Measurements from ENCODE around the gene MDN1.

Gene MDN1

GRCh38 chr6:89716532-89716931 lies 103.1 kb downstream of the MDN1 start:
- H3K36me3 ChIP-seq (ENCODE audit: insufficient read depth, insufficient read length, low read length): peaks cover 78% of the 10 kb centered on the region
- no peak overlapping the region for H3K9ac ChIP-seq (ENCODE audit: insufficient read length, low read depth)
- no peak for DNase-seq (ENCODE audit: low read depth, low spot score)
- H3K4me1 ChIP-seq (ENCODE audit: insufficient read depth, insufficient read length): no peaks in the 10 kb centered on the region
- no peaks in the 10 kb centered on the region for H3K27me3 ChIP-seq (ENCODE audit: insufficient read depth, insufficient read length)
- no peaks in the 10 kb centered on the region for H3K9me3 ChIP-seq (ENCODE audit: insufficient read depth, low read length)
- no peak overlapping the region for H3K4me3 ChIP-seq (ENCODE audit: insufficient read length, low read depth)
- TF ChIP-seq ZNF274 (IDR thresholded peaks at IDR 0.05; ENCODE audit: low read depth, low read length) (no peak), YY1 (IDR thresholded peaks at IDR 0.05; ENCODE audit: insufficient read depth, insufficient read length) (no peak), SUZ12 (IDR thresholded peaks at IDR 0.05; ENCODE audit: extremely low read depth, insufficient read depth, insufficient read length) (no peak)

- Histone ChIP-seq H3K9ac (ENCODE audit: insufficient read length, low read depth) (no peak overlapping the region), H3K9me3 (ENCODE audit: insufficient read depth, low read length) (no peaks in the 10 kb centered on the region), H3K27me3 (ENCODE audit: insufficient read depth, insufficient read length) (no peaks in the 10 kb centered on the region), H3K36me3 (ENCODE audit: insufficient read depth, insufficient read length, low read length) (peaks cover 89% of the 10 kb centered on the region), H3K4me1 (ENCODE audit: insufficient read depth, insufficient read length) (no peaks in the 10 kb centered on the region), H3K4me3 (ENCODE audit: insufficient read length, low read depth) (no peak overlapping the region)
- DNase-seq (ENCODE audit: low read depth, low spot score): no peak
- TF ChIP-seq SUZ12 (IDR thresholded peaks at IDR 0.05; ENCODE audit: extremely low read depth, insufficient read depth, insufficient read length) (no peak), ZNF274 (IDR thresholded peaks at IDR 0.05; ENCODE audit: low read depth, low read length) (no peak), YY1 (IDR thresholded peaks at IDR 0.05; ENCODE audit: insufficient read depth, insufficient read length) (no peak)
Measured at GRCh38 chr6:89711801-89712200, 107.8 kb downstream of the MDN1 start.

- Histone ChIP-seq H3K9me3 (ENCODE audit: insufficient read depth, low read length) (no peaks in the 10 kb centered on the region), H3K4me1 (ENCODE audit: insufficient read depth, insufficient read length) (no peaks in the 10 kb centered on the region), H3K9ac (ENCODE audit: insufficient read length, low read depth) (no peak overlapping the region), H3K4me3 (ENCODE audit: insufficient read length, low read depth) (no peak overlapping the region), H3K27me3 (ENCODE audit: insufficient read depth, insufficient read length) (no peaks in the 10 kb centered on the region), H3K36me3 (ENCODE audit: insufficient read depth, insufficient read length, low read length) (peaks cover 81% of the 10 kb centered on the region)
- no peak for TF ChIP-seq ZNF274 (IDR thresholded peaks at IDR 0.05; ENCODE audit: low read depth, low read length)
- TF ChIP-seq SUZ12 (IDR thresholded peaks at IDR 0.05; ENCODE audit: extremely low read depth, insufficient read depth, insufficient read length): no peak
- no peak for TF ChIP-seq YY1 (IDR thresholded peaks at IDR 0.05; ENCODE audit: insufficient read depth, insufficient read length)
- DNase-seq (ENCODE audit: low read depth, low spot score): no peak
Measured at GRCh38 chr6:89708316-89708715, 111.3 kb downstream of the MDN1 start.

- TF ChIP-seq YY1 (IDR thresholded peaks at IDR 0.05; ENCODE audit: insufficient read depth, insufficient read length): no peak
- TF ChIP-seq SUZ12 (IDR thresholded peaks at IDR 0.05; ENCODE audit: extremely low read depth, insufficient read depth, insufficient read length): no peak
- TF ChIP-seq ZNF274 (IDR thresholded peaks at IDR 0.05; ENCODE audit: low read depth, low read length): no peak
- H3K27me3 ChIP-seq (ENCODE audit: insufficient read depth, insufficient read length): no peaks in the 10 kb centered on the region
- peaks cover 82% of the 10 kb centered on the region for H3K36me3 ChIP-seq (ENCODE audit: insufficient read depth, insufficient read length, low read length)
- no peaks in the 10 kb centered on the region for H3K9me3 ChIP-seq (ENCODE audit: insufficient read depth, low read length)
- no peaks in the 10 kb centered on the region for H3K4me1 ChIP-seq (ENCODE audit: insufficient read depth, insufficient read length)
- H3K4me3 ChIP-seq (ENCODE audit: insufficient read length, low read depth): no peak overlapping the region
- H3K9ac ChIP-seq (ENCODE audit: insufficient read length, low read depth): no peak overlapping the region
- no peak for DNase-seq (ENCODE audit: low read depth, low spot score)
Measured at GRCh38 chr6:89707766-89708165, 111.8 kb downstream of the MDN1 start.

GRCh38 chr6:89706121-89706520 lies 113.5 kb downstream of the MDN1 start:
- Histone ChIP-seq H3K9me3 (ENCODE audit: insufficient read depth, low read length) (no peaks in the 10 kb centered on the region), H3K36me3 (ENCODE audit: insufficient read depth, insufficient read length, low read length) (peaks cover 81% of the 10 kb centered on the region), H3K27me3 (ENCODE audit: insufficient read depth, insufficient read length) (no peaks in the 10 kb centered on the region), H3K4me3 (ENCODE audit: insufficient read length, low read depth) (no peak overlapping the region), H3K9ac (ENCODE audit: insufficient read length, low read depth) (no peak overlapping the region), H3K4me1 (ENCODE audit: insufficient read depth, insufficient read length) (no peaks in the 10 kb centered on the region)
- no peak for DNase-seq (ENCODE audit: low read depth, low spot score)
- no peak for TF ChIP-seq ZNF274 (IDR thresholded peaks at IDR 0.05; ENCODE audit: low read depth, low read length)
- no peak for TF ChIP-seq SUZ12 (IDR thresholded peaks at IDR 0.05; ENCODE audit: extremely low read depth, insufficient read depth, insufficient read length)
- no peak for TF ChIP-seq YY1 (IDR thresholded peaks at IDR 0.05; ENCODE audit: insufficient read depth, insufficient read length)

- H3K27me3 ChIP-seq (ENCODE audit: insufficient read depth, insufficient read length): no peaks in the 10 kb centered on the region
- TF ChIP-seq ZNF274 (IDR thresholded peaks at IDR 0.05; ENCODE audit: low read depth, low read length) (no peak), YY1 (IDR thresholded peaks at IDR 0.05; ENCODE audit: insufficient read depth, insufficient read length) (no peak), SUZ12 (IDR thresholded peaks at IDR 0.05; ENCODE audit: extremely low read depth, insufficient read depth, insufficient read length) (no peak)
- peaks cover 83% of the 10 kb centered on the region for H3K36me3 ChIP-seq (ENCODE audit: insufficient read depth, insufficient read length, low read length)
- no peaks in the 10 kb centered on the region for H3K4me1 ChIP-seq (ENCODE audit: insufficient read depth, insufficient read length)
- no peaks in the 10 kb centered on the region for H3K9me3 ChIP-seq (ENCODE audit: insufficient read depth, low read length)
- DNase-seq (ENCODE audit: low read depth, low spot score): no peak
- no peak overlapping the region for H3K9ac ChIP-seq (ENCODE audit: insufficient read length, low read depth)
- no peak overlapping the region for H3K4me3 ChIP-seq (ENCODE audit: insufficient read length, low read depth)
Measured at GRCh38 chr6:89703292-89703691, 116.3 kb downstream of the MDN1 start.

GRCh38 chr6:89702349-89702748 lies 117.2 kb downstream of the MDN1 start:
- TF ChIP-seq SUZ12 (IDR thresholded peaks at IDR 0.05; ENCODE audit: extremely low read depth, insufficient read depth, insufficient read length): no peak
- TF ChIP-seq ZNF274 (IDR thresholded peaks at IDR 0.05; ENCODE audit: low read depth, low read length): no peak
- TF ChIP-seq YY1 (IDR thresholded peaks at IDR 0.05; ENCODE audit: insufficient read depth, insufficient read length): no peak
- Histone ChIP-seq H3K27me3 (ENCODE audit: insufficient read depth, insufficient read length) (no peaks in the 10 kb centered on the region), H3K9me3 (ENCODE audit: insufficient read depth, low read length) (no peaks in the 10 kb centered on the region), H3K4me1 (ENCODE audit: insufficient read depth, insufficient read length) (no peaks in the 10 kb centered on the region), H3K4me3 (ENCODE audit: insufficient read length, low read depth) (no peak overlapping the region), H3K36me3 (ENCODE audit: insufficient read depth, insufficient read length, low read length) (peaks cover 81% of the 10 kb centered on the region), H3K9ac (ENCODE audit: insufficient read length, low read depth) (no peak overlapping the region)
- no peak for DNase-seq (ENCODE audit: low read depth, low spot score)
